Keratinocyte (primary cell): ENCODE results near the gene ABHD10.

Experiments used
- EZH2 ChIP-seq: IDR thresholded peaks from one replicate; pipeline ENCODE4 v1.6.1; 2012; ENCODE audit warnings: inconsistent platforms, mild to moderate bottlenecking, low read length, moderate library complexity
- TF ChIP-seq, protein P1 (sequence below), 3 experiments: IDR thresholded peaks in 1 of 3; conservative IDR thresholded peaks in 1 of 3; optimal IDR thresholded peaks in 1 of 3; 2 replicates in 2 of 3; 3 replicates in 1 of 3; pipeline versions ENCODE3 to v1.5.1; 2011; ENCODE audit warnings: low read length in 3 of 3, mild to moderate bottlenecking in 3 of 3, moderate library complexity in 2 of 3, control low read depth in 1 of 3, inconsistent platforms in 1 of 3; ENCODE audit not compliant: insufficient read depth in 2 of 3; ENCODE audit errors: extremely low read depth in 1 of 3

DNA sequence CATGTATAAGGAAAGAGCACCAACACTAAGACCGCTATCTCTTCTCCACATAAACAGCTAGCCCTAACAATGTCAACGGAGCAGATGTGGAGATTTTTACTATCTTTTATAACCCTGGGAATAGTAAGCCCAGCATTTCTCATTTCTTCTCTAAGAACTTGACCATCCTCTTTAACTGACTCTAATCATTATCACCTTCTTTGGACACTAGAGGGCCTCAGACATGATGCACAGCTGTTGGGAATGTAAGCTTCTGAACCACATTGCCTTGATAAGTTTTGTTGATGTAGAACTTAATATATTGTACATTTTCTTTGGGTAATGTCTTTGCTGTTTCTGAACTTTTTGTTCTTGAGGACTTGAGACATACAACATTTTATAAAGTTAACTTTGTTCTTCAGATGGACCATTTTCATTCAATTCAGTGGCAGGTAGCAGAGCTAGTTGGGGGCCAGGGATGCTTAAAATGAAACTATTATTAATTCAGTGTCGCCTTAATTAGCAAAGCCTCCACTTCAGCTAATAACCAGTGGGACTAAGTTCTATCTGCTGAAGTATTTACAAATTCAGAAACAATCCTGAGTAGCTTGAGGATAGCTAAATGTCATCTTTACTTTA, 10.3 kb downstream of the ABHD10 start:
- TF ChIP-seq, protein P1, sequence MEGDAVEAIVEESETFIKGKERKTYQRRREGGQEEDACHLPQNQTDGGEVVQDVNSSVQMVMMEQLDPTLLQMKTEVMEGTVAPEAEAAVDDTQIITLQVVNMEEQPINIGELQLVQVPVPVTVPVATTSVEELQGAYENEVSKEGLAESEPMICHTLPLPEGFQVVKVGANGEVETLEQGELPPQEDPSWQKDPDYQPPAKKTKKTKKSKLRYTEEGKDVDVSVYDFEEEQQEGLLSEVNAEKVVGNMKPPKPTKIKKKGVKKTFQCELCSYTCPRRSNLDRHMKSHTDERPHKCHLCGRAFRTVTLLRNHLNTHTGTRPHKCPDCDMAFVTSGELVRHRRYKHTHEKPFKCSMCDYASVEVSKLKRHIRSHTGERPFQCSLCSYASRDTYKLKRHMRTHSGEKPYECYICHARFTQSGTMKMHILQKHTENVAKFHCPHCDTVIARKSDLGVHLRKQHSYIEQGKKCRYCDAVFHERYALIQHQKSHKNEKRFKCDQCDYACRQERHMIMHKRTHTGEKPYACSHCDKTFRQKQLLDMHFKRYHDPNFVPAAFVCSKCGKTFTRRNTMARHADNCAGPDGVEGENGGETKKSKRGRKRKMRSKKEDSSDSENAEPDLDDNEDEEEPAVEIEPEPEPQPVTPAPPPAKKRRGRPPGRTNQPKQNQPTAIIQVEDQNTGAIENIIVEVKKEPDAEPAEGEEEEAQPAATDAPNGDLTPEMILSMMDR (optimal IDR thresholded peaks at IDR 0.05 in 1 of 3, IDR thresholded peaks at IDR 0.05 in 1 of 3, conservative IDR thresholded peaks at IDR 0.05 in 1 of 3; ENCODE audit: extremely low read depth in 1 of 3, insufficient read depth in 2 of 3, low read length in 3 of 3): peak in 2 of 3 experiments; percentile 58 to 74
- TF ChIP-seq EZH2: no peak
